ENCODE measurements around the gene PTGES2.

PTGES2 gene

DNA sequence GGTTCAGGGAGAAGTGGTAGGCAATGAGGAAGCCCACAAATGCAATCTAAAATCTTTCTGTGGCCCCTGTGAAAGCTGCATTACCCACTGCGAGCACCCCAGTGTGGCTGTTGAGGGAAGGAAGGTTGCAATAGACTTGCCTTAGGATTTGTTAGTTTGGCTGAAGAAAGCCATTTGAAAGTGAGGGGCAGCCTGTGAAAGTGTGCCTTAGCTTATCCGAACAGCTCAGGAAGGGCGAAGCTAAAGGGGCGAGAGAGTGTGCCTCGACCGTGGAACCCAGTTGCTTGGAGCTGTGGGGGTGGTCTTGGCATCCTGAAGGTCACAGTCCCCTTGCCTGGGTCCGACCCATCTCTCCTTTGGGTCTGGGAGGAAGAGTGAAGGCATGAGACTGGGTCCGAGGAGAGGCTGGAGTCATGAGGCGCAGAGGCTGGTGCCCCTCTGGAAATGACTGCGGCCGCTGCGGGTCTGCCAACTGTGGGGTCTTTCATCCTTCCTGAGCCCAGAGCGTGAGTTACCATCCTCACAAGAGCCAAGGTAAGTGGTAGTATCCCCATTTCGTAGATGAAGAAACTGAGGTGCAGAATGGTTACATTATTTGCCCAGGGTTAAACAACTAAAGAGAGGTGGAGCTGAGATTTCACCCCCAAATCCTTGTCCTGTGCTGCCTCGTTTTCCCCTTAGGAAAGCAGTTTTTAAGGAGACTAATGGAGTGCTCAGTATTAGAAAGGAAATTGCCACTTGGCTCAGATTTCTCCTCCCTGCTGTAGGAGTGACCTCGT is 35.1 kb downstream of the PTGES2 start:
- WGBS (ENCODE audit: extremely low coverage, insufficient coverage, insufficient read length), result no CpG with 5 or more reads among the region's 16 CpGs
- Histone ChIP-seq H3K79me2 (ENCODE audit: control insufficient read depth, insufficient read depth, low read length, poor library complexity) (no peaks in the 10 kb centered on the region), H3K27me3 (ENCODE audit: insufficient read depth, low read length) (no peaks in the 10 kb centered on the region), H2BK5ac (ENCODE audit: low read depth, low read length, poor library complexity) (no peak overlapping the region), H3K9me3 (ENCODE audit: insufficient read depth, low read depth, low read length) (no peaks in the 10 kb centered on the region), H3K36me3 (ENCODE audit: control insufficient read depth in 1 of 2, insufficient read depth in 2 of 2, low read length in 2 of 2) (no peaks in the 10 kb centered on the region), H4K12ac (ENCODE audit: low read depth, low read length) (no peak overlapping the region), H3K18ac (ENCODE audit: low read length) (no peak overlapping the region), H2BK12ac (ENCODE audit: low read length) (no peak overlapping the region), H4K91ac (ENCODE audit: low read depth, low read length) (no peak overlapping the region), H3K4me2 (ENCODE audit: low read length) (no peak overlapping the region), H3K79me1 (ENCODE audit: low read length) (peaks cover under 1% of the 10 kb centered on the region), H3K4me1 (ENCODE audit: control insufficient read depth in 1 of 2, insufficient read depth in 2 of 2, low read length in 2 of 2) (peaks cover 9 to 12% of the 10 kb centered on the region in 2 experiments), H2AFZ (ENCODE audit: insufficient read depth, low read length, poor library complexity) (no peak overlapping the region), H3K4ac (ENCODE audit: low read depth, low read length) (no peak overlapping the region), H3K27ac (ENCODE audit: low read depth, low read length) (no peak overlapping the region), H3K4me3 (ENCODE audit: low read depth, low read length) (no peak overlapping the region), H4K8ac (ENCODE audit: low read depth, low read length) (no peak overlapping the region), H2AK5ac (ENCODE audit: low read length) (no peak overlapping the region), H3K23ac (ENCODE audit: low read length) (no peak overlapping the region), H3K14ac (ENCODE audit: low read length) (no peak overlapping the region), H2BK120ac (ENCODE audit: insufficient read depth, low read length, poor library complexity) (no peak overlapping the region), H3K9ac (ENCODE audit: low read length) (no peak overlapping the region)
- DNase-seq, result no peak

DNA sequence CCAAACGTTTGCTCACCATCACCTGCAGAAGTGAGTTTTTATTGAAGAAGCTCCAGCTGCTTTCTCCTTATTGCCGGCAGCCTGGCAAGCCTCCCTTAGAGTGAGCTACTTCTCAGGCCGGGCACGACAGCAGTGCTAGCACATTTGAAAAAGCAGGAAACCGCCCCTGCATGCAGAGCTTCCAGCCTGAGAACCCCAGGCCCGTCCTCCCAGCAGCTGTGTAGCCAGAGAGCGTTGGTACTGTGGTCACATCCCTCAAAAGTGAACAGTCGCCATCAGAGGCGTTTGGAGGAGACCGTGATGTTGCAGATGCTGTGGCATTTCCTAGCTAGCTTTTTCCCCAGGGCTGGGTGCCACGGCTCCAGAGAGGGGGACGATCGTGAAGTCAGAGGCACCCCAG is 36.0 kb downstream of the PTGES2 start:
- H2AFZ ChIP-seq (ENCODE audit: insufficient read depth, low read length, poor library complexity), result no peak overlapping the region
- no peak overlapping the region for H3K4ac ChIP-seq (ENCODE audit: low read depth, low read length)
- H3K4me3 ChIP-seq (ENCODE audit: low read depth, low read length), result no peak overlapping the region
- no peaks in the 10 kb centered on the region for H3K79me1 ChIP-seq (ENCODE audit: low read length)
- H4K8ac ChIP-seq (ENCODE audit: low read depth, low read length), result no peak overlapping the region
- H3K14ac ChIP-seq (ENCODE audit: low read length), result no peak overlapping the region
- H3K27me3 ChIP-seq (ENCODE audit: insufficient read depth, low read length), result no peaks in the 10 kb centered on the region
- no peaks in the 10 kb centered on the region for H3K79me2 ChIP-seq (ENCODE audit: control insufficient read depth, insufficient read depth, low read length, poor library complexity)
- H3K9me3 ChIP-seq (ENCODE audit: insufficient read depth, low read depth, low read length), result no peaks in the 10 kb centered on the region
- H2BK120ac ChIP-seq (ENCODE audit: insufficient read depth, low read length, poor library complexity), result no peak overlapping the region
- no peak overlapping the region for H4K91ac ChIP-seq (ENCODE audit: low read depth, low read length)
- H3K36me3 ChIP-seq (ENCODE audit: control insufficient read depth in 1 of 2, insufficient read depth in 2 of 2, low read length in 2 of 2), result no peaks in the 10 kb centered on the region
- no peak overlapping the region for H3K4me2 ChIP-seq (ENCODE audit: low read length)
- H3K4me1 ChIP-seq (ENCODE audit: control insufficient read depth in 1 of 2, insufficient read depth in 2 of 2, low read length in 2 of 2), result peaks cover 3 to 6% of the 10 kb centered on the region in 2 experiments
- H3K18ac ChIP-seq (ENCODE audit: low read length), result no peak overlapping the region
- no peak overlapping the region for H2BK12ac ChIP-seq (ENCODE audit: low read length)
- H3K9ac ChIP-seq (ENCODE audit: low read length), result no peak overlapping the region
- no peak for DNase-seq
- no peak overlapping the region for H3K27ac ChIP-seq (ENCODE audit: low read depth, low read length)
- no CpG with 5 or more reads among the region's 13 CpGs for WGBS (ENCODE audit: extremely low coverage, insufficient coverage, insufficient read length)
- no peak overlapping the region for H3K23ac ChIP-seq (ENCODE audit: low read length)
- H2BK5ac ChIP-seq (ENCODE audit: low read depth, low read length, poor library complexity), result no peak overlapping the region
- H4K12ac ChIP-seq (ENCODE audit: low read depth, low read length), result no peak overlapping the region
- no peak overlapping the region for H2AK5ac ChIP-seq (ENCODE audit: low read length)

DNA sequence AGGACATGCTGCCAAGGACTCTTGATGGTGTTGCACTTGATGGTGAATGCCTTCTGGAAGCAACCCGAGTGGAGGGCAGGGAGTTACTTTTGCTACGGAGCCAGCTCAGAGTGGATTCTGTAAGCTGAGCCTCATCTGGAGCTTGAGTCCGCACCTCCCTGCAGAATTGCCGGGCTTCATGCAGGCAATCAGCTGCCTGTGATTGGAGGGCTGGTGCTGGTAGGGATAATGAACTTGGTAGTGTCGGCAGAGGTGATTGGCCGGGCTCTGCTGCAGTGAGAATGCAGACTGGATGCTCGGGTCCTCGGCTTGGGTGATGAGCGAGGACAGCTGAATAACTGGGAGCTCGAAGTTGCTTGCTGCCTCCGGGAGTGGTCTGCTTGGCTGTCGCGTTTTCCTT is 36.4 kb downstream of the PTGES2 start:
- H3K14ac ChIP-seq (ENCODE audit: low read length), result no peak overlapping the region
- H2BK12ac ChIP-seq (ENCODE audit: low read length), result no peak overlapping the region
- no peaks in the 10 kb centered on the region for H3K79me2 ChIP-seq (ENCODE audit: control insufficient read depth, insufficient read depth, low read length, poor library complexity)
- H3K4me1 ChIP-seq (ENCODE audit: control insufficient read depth in 1 of 2, insufficient read depth in 2 of 2, low read length in 2 of 2), result peaks cover 3 to 4% of the 10 kb centered on the region in 2 experiments
- no peak overlapping the region for H3K4me3 ChIP-seq (ENCODE audit: low read depth, low read length)
- no peak overlapping the region for H3K4ac ChIP-seq (ENCODE audit: low read depth, low read length)
- H3K27ac ChIP-seq (ENCODE audit: low read depth, low read length), result no peak overlapping the region
- H3K36me3 ChIP-seq (ENCODE audit: control insufficient read depth in 1 of 2, insufficient read depth in 2 of 2, low read length in 2 of 2), result no peaks in the 10 kb centered on the region
- H2BK5ac ChIP-seq (ENCODE audit: low read depth, low read length, poor library complexity), result no peak overlapping the region
- H4K12ac ChIP-seq (ENCODE audit: low read depth, low read length), result no peak overlapping the region
- H2AFZ ChIP-seq (ENCODE audit: insufficient read depth, low read length, poor library complexity), result no peak overlapping the region
- no peak for DNase-seq
- H3K18ac ChIP-seq (ENCODE audit: low read length), result no peak overlapping the region
- H3K9me3 ChIP-seq (ENCODE audit: insufficient read depth, low read depth, low read length), result no peaks in the 10 kb centered on the region
- H3K79me1 ChIP-seq (ENCODE audit: low read length), result no peaks in the 10 kb centered on the region
- no CpG with 5 or more reads among the region's 13 CpGs for WGBS (ENCODE audit: extremely low coverage, insufficient coverage, insufficient read length)
- no peak overlapping the region for H4K91ac ChIP-seq (ENCODE audit: low read depth, low read length)
- H4K8ac ChIP-seq (ENCODE audit: low read depth, low read length), result no peak overlapping the region
- no peak overlapping the region for H3K4me2 ChIP-seq (ENCODE audit: low read length)
- H2AK5ac ChIP-seq (ENCODE audit: low read length), result no peak overlapping the region
- no peaks in the 10 kb centered on the region for H3K27me3 ChIP-seq (ENCODE audit: insufficient read depth, low read length)
- H2BK120ac ChIP-seq (ENCODE audit: insufficient read depth, low read length, poor library complexity), result no peak overlapping the region
- H3K23ac ChIP-seq (ENCODE audit: low read length), result no peak overlapping the region
- H3K9ac ChIP-seq (ENCODE audit: low read length), result no peak overlapping the region

DNA sequence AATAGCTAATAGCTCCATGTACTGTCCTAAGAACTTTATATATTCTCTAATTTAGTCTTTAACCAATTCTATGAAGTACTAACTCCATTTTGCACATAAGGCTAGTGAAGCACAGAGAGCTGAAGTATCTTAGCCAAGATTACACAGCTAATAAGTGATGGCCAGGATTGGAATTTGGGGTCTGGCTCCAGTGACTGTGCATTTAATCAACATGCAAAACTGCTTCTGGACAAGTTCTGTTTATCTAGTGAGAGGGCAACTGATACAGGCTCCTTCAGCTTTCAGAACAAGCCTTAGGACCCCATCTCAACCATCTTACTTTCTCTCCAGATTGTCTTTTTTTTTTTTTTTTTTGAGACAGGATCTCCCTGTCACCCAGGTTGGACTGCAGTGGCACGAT is 38.2 kb downstream of the PTGES2 start:
- Histone ChIP-seq H2AFZ (ENCODE audit: insufficient read depth, low read length, poor library complexity) (no peak overlapping the region), H2BK12ac (ENCODE audit: low read length) (no peak overlapping the region), H3K79me2 (ENCODE audit: control insufficient read depth, insufficient read depth, low read length, poor library complexity) (no peaks in the 10 kb centered on the region), H2BK5ac (ENCODE audit: low read depth, low read length, poor library complexity) (no peak overlapping the region), H3K4me1 (ENCODE audit: control insufficient read depth in 1 of 2, insufficient read depth in 2 of 2, low read length in 2 of 2) (peaks cover 3 to 4% of the 10 kb centered on the region in 2 experiments), H4K12ac (ENCODE audit: low read depth, low read length) (no peak overlapping the region), H4K91ac (ENCODE audit: low read depth, low read length) (no peak overlapping the region), H3K4me3 (ENCODE audit: low read depth, low read length) (no peak overlapping the region), H3K36me3 (ENCODE audit: control insufficient read depth in 1 of 2, insufficient read depth in 2 of 2, low read length in 2 of 2) (no peaks in the 10 kb centered on the region), H2AK5ac (ENCODE audit: low read length) (no peak overlapping the region), H3K9ac (ENCODE audit: low read length) (no peak overlapping the region), H3K18ac (ENCODE audit: low read length) (no peak overlapping the region), H2BK120ac (ENCODE audit: insufficient read depth, low read length, poor library complexity) (no peak overlapping the region), H3K23ac (ENCODE audit: low read length) (no peak overlapping the region), H3K9me3 (ENCODE audit: insufficient read depth, low read depth, low read length) (no peaks in the 10 kb centered on the region), H3K4ac (ENCODE audit: low read depth, low read length) (no peak overlapping the region), H3K27ac (ENCODE audit: low read depth, low read length) (no peak overlapping the region), H3K27me3 (ENCODE audit: insufficient read depth, low read length) (no peaks in the 10 kb centered on the region), H3K79me1 (ENCODE audit: low read length) (no peaks in the 10 kb centered on the region), H4K8ac (ENCODE audit: low read depth, low read length) (no peak overlapping the region), H3K4me2 (ENCODE audit: low read length) (no peak overlapping the region), H3K14ac (ENCODE audit: low read length) (no peak overlapping the region)
- WGBS (ENCODE audit: extremely low coverage, insufficient coverage, insufficient read length), result no CpG with 5 or more reads among the region's 1 CpG
- no peak for DNase-seq

All from trophoblast cell (in vitro differentiated cells and primary cell).